Measurements from ENCODE around the gene SYNE4.

DNA sequence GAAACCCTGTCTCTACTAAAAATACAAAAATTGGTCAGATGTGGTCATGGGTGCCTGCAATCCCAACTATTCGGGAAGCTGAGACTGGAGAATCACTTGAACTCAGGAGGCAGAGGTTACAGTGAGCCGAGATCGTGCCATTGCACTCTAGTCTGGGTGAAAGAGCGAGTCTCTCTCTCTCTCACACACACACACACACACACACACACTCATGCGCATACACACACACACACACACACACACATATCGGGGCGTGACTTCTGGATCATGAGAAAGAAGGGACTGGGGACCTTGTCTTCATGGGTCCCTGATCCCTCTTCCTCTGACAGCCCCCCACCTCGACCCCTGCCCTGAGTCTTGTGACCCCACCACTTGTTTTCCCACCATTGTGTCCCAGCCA lies 25.4 kb downstream of the SYNE4 start:
- TF ChIP-seq CTCF (IDR thresholded peaks at IDR 0.05) (no peak), EZH2 (IDR thresholded peaks at IDR 0.05) (no peak), EZH2phosphoT487 (IDR thresholded peaks at IDR 0.05) (no peak)
